ELF-1 (cell line): ENCODE data around the gene PLA2G4F.
A peak's percentile ranks its signal among the peaks of the same experiment; 100 is the strongest.

Source experiments
- DNase-seq: peaks from one replicate; pipeline ENCODE4 v3.0.0-alpha.2; 2016; ENCODE audit warnings: low read depth, low spot score

The PLA2G4F gene

GRCh38 chr15:42100021-42100800, 56.2 kb downstream of the PLA2G4F start:
- peak; percentile 34 for DNase-seq

DNA sequence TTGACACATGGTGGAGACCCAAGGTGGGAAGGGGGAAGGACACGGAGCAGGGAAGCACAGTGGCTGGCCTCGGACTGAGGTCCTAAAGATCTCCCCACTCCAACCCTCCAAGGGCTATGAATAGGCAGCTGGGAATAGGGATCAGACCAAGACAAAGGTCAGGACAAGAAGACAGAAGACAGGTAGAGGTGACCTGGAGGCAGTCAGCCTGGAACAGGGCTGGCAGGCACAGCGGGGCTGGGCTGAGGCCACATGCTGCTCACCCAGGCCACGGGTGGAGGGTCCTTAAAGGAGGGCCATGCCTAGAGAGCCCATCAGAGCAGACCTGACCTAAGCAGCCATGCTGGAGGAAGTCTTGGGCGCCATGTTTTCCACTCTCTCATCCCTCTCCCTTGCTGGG, 59.4 kb downstream of the PLA2G4F start:
- DNase-seq, result no peak

DNA sequence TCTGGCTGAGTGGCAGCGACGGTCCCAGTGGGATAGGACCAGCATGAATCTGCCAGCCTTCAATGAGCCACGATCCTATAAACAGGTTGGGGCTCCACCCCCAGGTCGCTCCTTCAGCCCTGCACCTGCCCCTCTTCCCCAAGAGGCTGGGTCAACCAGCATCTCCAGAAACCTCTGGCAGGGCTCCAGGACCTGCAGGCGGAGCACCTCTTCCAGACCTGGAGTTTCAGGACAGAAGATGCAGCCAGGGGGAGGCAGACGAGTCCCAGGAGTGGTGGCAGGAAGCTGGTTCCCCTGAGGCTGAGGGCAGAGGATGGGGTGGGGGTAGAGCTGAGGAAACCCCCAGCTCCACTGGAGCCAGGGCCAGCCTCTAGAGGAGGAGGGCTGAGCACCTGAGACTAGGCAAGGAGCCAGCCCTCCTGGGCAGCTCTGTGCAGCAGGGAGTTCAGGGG, 61.9 kb downstream of the PLA2G4F start, which contains the start of gene PLA2G4D:
Gene PLA2G4D (minus strand): TSS at position 51 of the 452 bp plus-strand sequence. CDS start 103 bp downstream, outside the sequence.
- peak; percentile 49 for DNase-seq

DNA sequence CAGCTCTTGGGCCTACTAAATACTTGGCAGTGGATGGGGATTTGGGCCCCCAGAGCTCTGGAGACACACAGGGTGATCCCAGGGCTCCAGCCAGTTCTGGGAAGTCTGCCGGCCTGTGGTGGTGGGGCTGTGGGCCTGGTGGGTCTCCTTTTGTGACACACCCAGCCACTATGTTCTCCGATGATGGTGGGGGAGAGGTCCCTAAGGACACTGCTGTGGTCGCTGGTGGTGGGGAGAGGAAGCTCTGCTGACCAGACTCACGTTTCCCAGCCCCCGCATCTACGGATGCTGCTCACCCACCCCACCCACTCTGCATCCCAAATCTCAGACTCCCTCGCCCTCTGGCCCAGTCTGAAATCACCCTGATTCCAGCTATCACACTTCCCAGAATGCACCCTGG, 62.5 kb downstream of the PLA2G4F start:
- DNase-seq, result no peak

DNA sequence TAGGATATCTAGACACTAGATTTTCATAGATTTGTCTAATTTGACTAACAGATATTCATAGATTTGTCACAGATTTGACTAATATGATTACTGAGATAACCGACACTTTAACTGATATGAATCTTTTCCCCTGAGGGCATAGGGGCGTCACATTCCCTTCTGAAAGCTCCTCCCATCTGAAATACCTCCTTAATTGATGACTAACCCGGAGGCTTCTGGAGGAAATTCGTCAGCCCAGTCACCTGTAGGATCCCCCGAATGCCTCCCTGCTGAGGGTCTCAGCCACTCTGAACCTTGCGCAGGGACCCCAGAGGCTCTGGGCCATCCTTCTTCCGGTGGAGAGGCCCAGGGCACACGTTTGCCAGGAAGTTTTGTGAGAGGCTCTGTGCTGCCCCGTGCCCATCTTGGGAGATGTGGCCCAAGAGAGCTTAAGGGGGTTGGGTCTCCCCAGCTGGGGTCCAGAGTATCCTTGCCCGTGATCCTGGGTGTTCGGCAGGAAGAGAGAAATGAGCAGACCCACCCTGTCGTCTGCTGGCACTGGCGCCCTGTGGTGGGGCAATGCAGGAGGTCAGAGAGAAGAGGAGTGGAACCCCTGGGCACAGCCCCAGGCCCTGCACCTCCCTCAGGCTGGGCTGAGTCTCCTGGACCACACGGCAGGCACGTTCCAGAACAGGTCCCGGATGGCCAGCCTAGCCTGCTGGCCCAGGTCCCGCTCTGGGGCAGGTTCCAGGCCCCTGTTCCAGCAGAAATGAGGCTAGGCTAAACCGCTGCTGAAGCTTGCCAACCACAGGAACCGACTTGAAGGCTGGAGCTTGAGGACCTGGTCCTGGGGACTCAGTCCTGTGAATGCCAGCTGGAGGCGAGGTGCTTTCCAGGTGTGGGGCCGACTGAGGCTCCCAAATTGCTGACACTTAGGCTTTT, 63.8 kb downstream of the PLA2G4F start:
- DNase-seq, result peak; percentile 81

DNA sequence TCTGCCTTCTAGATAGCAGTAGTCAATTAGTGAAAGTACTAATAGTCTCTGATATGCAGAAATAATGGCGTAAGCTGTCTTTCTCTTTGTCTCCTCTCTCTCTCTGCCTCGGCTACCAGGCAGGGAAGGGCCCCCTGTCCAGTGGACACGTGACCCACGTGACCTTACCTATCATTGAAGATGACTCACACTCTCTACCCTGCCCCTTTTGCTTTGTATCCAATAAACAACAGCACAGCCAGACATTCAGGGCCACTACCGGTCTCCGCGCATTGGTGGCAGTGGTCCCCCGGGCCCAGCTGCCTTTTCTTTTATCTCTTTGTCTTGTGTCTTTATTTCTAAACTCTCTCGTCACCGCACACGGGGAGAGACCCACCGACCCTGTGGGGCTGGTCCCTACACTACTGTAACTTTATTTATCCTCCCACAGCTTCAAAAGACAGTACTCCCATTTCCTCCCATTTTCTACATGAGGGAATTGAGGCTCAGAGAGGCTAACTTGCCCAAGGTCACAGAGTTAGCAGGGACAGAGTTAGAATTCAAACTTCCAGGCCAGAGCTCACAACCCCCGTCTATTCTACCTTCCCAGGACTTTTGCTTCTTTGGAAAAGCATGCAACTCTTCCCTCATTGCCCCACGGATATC, 64.6 kb downstream of the PLA2G4F start:
- DNase-seq, result peak; percentile 86

DNA sequence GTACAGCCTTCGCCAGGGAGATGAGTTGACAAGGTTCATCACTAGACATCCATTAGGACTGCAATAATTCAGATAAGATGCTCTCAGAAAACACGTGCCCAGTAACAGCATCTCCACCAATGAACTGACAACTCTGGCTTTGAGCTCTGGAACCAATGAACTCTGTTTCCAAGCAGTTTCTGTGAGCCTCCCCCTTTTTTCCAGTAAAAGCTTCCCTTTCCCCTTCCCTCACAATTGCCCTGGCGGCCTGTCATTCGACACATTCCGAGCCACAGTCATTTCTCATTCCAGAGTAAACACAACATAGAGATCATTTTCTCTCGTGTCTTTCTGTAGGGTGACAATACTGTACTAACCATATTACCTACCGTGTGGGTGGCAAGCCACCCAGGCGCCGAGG, 65.7 kb downstream of the PLA2G4F start:
- no peak for DNase-seq

DNA sequence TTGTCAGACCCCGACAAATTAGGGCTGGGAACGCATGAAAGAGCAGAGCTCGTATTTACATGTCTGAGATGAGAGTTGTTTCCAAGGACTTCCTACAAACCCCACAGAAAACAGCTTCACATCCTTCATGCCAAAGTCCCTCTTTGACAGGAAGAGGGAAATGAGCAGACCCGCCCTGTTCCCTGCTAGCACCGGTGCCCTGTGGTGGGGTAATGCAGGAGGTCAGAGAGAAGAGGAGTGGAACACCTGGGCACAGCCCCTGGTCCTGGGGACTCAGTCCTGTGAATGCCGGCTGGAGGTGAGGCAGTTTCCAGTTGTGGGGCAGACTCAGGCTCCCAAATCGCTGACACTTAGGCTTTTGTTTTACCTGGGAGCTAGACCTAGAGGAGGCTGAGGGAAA, 66.1 kb downstream of the PLA2G4F start:
- no peak for DNase-seq

GRCh38 chr15:42089942-42090341, 66.5 kb downstream of the PLA2G4F start:
- DNase-seq, result no peak
